GM18517 (cell line): ENCODE results near the gene FLRT2.

Source experiments
- ATAC-seq: cut with Tn5 transposase; IDR thresholded peaks from one replicate; pipeline ENCODE4 v1.9.1; 2021; ENCODE audit warnings: mild to moderate bottlenecking, moderate library complexity; ENCODE audit not compliant: unreplicated experiment

The FLRT2 gene

DNA sequence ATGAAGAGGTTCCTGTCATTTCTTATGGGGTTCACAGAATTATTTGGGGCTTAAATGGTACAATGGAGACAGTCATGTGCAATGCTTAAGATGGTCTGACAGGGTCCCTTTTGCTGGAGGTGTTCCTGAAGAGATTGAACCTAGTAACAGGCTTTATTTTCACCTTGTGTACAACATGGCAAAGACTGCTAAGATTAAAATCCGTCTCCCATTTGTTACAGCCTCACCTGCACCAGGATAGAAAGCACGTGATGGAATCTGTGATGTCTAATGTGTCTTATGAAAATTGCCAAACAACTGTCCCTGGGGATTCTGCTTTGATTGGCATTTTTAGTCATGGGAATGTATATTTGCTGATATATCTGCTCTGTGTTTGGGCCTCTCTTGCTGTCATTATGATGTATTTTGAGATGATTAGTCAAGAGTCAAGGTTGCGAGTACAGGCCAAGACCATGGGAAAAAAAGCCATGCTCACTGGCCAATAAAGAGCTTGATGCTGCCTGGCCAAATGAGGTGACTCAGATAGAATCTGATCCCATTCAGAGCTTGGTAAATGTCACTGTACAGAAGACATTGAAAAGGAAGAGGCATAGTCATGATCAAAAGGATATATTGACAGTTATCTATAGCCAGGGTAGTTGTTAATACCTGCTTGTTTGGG, 96.1 kb downstream of the FLRT2 start:
- no peak for ATAC-seq

DNA sequence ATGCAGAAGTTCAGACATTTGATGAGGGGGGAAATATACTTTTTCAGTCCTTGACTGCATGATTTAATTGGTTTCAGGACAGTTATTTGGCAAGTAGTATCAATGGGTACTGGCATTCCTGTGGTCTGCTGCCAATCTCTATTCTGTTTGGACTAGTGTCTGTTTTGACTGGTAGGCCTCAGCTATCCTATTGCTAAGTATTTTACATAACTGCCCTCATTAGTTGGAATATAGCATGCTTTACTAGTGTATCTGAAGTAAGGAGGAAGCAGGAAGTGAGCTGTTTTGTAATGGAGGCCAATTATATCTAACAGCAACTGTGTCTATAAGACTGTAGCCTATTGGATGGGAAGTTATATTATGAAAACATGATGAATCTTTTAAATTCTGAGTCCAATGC, 104.3 kb downstream of the FLRT2 start:
- no peak for ATAC-seq

DNA sequence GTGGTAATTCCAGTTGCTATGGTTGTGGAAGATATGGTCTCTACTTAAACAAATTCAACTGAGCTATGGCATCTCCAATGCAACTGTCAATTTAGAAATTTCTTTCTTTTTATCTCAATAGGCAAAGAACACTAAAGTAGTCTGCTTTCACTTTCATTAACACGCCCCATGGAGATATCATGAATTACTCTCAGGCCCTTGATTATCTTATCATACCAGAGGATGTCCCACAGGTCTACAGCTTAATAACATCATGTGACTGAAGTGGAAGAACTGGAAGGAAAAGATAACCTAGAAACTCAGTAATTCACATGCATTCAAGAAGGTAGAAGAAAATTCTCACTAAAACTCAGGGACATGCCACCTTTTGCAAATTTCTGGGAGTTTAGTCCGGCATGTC, 114.3 kb downstream of the FLRT2 start:
- ATAC-seq = no peak

DNA sequence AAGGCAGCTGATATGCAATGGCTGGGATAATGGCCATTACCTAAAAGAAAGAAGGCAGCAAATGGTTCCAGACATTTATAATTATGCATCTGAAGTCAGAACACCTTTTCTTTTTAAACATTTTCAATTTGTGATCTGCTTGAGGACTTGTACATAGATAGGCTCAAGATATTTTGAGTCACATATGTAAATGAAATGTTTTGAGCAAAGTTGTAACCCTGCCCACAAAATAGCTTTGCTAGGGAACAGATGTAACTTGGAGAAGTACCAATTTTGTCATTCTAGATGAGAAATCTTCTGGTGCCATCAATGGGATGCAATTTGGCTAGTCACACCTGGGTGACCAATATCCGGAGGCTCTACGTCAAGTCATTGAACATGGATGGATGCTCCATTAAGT, 123.1 kb downstream of the FLRT2 start:
- no peak for ATAC-seq

DNA sequence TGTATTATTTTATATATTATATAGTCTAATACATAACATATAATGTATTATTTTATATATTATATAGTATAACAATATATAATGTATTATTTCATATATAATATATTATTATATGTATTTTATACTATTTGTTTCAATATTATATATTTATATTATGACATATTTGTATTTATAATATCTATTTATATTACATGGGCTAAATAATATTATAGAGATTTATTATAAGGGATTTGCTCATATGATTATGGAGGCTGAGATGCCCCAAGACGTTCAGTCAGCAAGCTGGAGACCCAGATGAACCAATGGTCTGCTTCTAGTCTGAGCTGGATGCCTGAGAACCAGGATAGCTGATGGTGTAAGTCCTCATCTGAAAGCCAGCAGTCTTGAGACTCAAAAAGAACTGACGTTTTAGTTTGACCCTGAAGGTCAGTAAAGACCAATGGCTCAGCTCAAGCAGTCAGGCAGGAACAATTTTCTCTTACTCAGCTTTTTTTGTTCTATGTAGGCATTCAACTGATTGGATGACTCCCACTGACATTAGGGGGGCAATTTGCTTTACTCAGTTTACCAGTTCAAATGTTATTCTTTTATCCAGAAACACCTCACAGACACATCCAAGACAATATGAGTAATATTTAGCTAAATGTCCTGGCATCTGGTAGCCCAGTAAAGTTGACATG, 130.4 kb downstream of the FLRT2 start:
- no peak for ATAC-seq

DNA sequence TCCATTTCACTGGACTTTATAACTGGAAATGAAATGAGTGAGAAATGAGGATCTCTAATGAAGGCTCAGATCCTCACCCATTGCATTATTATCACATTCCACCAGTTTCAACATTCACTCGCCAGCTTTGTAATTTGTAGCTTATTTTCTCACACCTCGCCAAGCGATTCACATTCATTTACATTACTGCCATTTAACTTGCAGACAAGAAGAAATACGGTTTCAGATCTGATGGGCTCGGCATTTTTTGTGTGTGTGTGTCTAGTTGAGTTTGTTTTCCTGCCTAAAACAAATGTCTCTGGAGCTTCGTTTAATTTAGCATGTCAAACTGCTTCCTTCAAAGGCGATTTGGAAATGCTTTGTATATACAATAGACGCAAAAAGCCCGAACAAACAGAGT, 132.2 kb downstream of the FLRT2 start:
- no peak for ATAC-seq

DNA sequence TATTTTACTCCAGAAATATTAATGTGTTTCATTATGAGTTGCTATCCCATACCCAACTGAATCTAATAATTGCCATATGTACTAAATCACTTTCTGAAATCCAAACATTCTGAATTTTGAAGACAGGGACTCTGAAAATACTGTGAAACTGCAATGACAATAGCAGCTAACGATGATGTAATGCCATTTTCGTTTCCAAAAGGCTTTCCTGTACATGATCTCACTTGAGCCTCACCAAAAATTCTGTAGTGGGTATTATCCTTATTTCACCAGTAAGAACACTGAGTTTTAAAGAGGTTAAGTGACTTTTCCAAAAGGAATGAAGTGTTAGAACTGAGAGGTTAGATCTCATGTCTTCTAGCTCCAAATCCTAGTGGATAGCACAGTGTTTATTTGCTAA, 133.3 kb downstream of the FLRT2 start:
- ATAC-seq = no peak

DNA sequence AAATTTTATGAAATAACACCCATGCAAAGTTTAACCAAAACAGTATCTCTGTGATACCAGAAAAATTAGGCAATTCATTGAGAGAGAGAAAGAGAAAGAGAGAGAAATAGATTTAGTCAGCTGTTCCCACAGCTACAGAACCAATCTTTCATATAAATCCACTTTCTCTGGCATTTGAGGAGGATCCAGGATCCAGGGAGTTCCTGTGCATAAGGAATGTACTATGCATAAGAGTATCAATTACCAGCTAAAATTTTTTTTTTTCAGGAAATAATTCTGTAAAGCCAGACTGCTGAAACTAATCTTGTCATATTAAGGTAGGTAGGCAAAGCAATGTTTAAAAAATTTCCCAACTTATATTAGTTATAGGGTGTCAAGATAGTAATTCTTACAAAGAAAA, 133.7 kb downstream of the FLRT2 start:
- ATAC-seq = no peak

DNA sequence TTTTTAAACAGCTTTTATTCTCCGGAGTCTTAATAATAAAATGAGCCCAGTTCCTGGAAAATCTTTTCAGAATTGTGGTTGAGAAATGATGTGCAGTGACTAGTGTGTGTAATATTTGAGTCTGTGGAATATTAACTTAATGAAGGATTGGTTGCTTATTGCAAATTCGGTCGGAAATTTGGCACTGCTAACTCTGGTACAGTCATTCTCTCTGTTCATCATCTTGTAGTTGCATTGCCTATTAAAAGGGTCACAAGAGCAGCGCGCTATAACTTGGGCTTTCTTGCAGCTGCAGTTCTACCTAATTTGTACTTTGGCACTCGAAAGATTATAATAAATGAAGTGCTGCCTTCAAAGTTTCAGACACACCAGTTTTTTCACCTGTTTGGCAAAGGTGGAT, 146.0 kb downstream of the FLRT2 start:
- ATAC-seq = no peak

DNA sequence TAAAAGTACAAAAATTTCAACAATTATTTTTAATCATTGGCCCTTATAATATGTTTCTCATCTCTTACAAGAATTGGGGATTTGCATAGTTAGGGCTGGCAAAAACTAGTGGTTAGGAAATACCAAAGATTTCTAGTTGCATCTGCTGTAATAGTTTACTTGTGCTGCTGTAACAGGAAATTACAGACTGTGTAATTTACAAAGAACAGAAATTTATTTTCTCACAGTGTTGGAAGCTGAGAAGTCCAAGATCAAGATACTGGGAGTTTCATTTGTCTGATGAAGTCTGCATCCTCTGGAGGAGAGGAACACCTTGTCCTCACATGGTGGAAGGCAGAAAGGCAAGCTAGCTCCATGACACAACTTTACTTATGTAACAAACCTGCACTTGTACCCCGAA, 157.0 kb downstream of the FLRT2 start:
- ATAC-seq = no peak

DNA sequence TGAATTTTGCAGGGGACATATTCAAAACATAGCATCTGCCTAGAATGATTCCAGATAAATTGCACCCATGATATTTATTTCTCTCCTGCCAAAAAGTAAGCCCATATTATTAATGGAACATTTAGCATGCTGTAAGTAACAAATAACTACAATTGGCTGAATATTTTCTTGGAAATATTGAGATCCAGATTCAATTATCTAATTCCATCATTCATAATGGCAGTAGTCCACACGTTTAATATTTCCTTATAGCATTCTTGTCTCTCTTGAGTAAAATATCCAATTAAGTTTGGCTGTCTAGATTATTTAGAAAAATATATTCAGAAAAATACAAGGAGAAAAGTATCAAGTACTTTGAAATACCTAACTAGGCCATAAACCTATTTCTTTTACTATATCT, 157.5 kb downstream of the FLRT2 start:
- no peak for ATAC-seq

DNA sequence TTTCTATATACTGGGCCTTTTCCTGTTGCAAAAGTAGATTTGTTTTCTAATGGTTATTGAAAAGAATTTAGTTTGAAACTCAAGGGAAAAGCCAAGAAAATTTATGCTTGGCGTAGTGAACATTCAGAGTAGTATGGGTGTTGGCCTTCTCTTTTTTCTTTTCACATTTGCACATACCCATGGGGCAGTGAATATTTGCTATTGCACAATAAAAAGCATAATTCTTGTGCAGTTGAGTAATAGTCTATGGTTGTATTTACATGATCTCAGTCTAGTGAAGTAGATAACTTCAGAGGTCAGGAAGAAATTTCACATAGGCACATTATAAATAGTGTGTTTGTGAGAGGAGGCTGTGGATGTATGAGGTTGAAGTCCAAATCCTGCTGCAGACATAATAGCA, 158.1 kb downstream of the FLRT2 start:
- no peak for ATAC-seq

DNA sequence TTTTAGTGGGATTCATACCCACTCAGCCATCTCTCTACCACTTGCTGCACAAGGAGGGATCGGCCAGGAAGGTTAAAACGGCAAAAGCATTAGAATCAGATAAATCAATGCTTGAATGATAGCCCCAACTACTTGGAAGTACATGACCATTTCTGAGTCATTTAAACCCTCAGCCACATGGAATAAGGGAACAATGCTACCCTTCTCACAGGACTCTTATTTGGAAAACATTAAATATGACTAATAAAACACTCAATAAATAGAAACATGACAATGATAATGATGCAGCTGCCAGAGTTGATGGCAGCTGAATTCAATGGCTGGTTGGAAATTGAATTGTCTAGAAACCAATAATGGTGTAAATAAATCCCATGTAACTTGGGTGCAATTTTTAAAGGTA, 165.4 kb downstream of the FLRT2 start:
- no peak for ATAC-seq

DNA sequence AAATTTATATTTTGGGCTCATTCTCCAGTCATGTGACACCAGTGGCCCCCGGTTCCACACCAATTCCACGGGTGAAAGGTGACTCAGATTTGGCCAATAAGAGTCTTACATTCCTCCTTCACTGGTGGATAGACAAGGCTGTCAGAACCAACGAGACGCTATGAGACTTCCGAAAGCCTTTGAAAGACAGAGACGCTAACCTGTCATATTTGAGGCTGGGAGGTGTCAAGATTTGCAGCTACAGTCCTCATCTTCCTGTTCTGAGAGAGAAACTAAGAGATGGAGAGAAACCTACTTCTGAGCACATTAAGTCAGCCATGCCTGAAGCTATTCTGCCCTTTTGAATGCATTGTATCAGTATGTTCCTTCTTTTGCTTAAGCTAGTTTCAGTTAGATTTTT, 171.2 kb downstream of the FLRT2 start:
- no peak for ATAC-seq

DNA sequence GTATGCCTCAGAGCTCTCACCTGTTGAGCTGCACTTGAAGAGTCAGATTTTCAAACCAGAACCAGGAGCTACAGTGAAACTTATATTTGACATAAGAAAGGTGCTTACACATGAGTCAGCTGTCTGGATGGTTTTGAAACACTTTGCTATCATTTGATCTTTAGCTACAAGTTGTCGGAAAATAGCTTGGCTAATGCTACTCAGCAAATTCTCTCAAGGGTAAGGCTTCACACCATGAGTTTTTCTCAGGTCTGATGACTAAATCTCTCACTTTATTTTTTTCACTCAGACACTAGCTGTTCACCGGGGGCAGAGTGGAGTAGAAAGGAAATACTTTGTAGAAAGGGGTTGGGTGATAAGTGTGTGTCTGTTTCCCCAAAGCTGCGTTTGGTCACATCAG, 171.8 kb downstream of the FLRT2 start:
- no peak for ATAC-seq

DNA sequence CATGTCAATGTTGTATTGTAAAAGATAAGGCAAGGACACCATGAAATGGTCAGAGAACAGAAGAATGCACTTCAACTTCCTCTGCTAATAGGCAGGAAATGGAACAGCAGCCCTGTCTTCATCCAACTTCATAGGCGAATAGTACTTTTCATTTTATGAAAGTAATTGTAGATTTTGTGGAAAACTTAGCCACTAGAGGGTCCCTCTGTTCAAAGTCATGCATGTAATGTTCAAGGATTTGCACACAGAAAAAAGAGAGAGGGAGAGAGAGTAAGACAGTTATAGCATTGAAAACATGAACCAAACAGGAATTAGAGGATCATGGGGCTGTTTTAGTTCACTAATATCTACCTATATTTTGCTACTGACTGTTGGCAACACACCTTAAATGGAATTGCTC, 172.2 kb downstream of the FLRT2 start:
- ATAC-seq = no peak

DNA sequence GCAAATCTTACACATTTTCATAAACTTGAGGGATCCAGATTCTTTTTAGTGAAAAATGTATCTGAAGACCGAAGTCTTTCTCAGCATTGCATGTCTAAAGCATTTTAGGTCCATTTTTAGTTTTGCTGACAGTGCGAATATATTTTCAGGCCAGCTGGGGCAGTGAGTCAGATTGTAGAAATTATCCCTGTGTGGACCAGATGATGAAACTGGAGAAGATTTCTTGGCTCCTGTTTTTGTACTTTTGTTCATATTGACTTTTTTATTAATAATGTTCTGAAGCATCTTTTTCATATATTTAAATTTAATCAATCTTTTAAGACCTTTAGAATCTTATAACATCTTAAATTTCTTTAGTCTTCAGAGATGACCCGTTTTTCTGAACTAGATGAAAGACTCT, 173.1 kb downstream of the FLRT2 start:
- no peak for ATAC-seq
